NB4 (cell line): Measurements from ENCODE around the gene CTNNA2.

ENCODE experiments used
- DNase-seq: peaks from one replicate; pipeline ENCODE4 v3.0.0; 2010; ENCODE audit warnings: low read depth
- H3K4me3 ChIP-seq: one replicate; pipeline ENCODE4 v1.5.1; 2011; ENCODE audit warnings: mild to moderate bottlenecking, low read depth, low read length, moderate library complexity
- CTCF ChIP-seq: IDR thresholded peaks from one replicate; pipeline ENCODE4 v1.5.1; 2012; ENCODE audit warnings: low read depth, low read length
- MAX ChIP-seq: IDR thresholded peaks from 2 replicates; pipeline ENCODE4 v1.6.1; 2011; ENCODE audit warnings: low read depth, low read length
- MYC ChIP-seq: IDR thresholded peaks from 2 replicates; pipeline ENCODE4 v1.6.1; 2011; ENCODE audit warnings: low read depth, low read length
- POLR2A ChIP-seq: IDR thresholded peaks from 2 replicates; pipeline ENCODE4 v1.6.1; 2011; ENCODE audit warnings: mild to moderate bottlenecking; ENCODE audit not compliant: insufficient read length; ENCODE audit errors: extremely low read depth

CTNNA2 gene

DNA sequence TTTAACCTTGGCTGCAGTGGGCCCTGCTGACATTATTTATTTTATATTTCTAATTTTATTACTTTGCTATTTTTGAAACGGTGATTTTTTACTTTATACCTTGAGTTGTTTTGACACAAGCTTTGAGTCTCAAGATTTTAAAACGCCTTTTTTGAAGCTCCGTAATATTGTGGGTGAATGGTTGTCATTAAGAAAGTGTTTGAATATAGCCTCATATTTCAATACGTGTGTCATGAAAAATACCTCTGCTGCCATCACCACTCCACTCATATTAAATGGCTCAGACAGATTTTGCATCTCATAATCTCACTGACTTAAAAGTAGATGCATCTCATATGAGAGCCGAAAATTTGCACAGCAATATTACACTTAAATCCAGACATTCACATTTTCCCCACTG is 106.6 kb downstream of the CTNNA2 start:
- H3K4me3 ChIP-seq: no peak overlapping the region
- no peak for TF ChIP-seq MYC
- TF ChIP-seq POLR2A: no peak
- TF ChIP-seq CTCF: no peak
- no peak for TF ChIP-seq MAX
- no peak for DNase-seq

DNA sequence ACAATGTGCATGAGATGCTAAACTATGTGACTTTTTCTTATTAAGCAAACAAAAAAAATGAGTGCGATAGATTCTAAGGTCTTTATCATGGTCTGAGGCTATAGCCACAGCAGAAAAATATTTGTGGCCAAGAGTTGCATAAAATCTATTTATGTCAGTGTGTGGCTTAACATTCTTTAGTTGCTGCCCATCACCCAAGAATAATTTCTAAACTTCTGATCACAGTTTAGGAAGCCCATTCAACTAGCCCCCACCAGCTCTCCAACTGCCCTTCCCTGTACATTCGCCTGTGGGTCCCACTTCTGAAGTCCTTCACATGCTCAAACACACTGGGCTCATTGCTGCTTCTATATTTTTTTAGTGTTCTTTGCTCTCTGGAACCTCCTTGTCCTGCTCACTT is 107.1 kb downstream of the CTNNA2 start:
- TF ChIP-seq CTCF (no peak), POLR2A (no peak), MYC (no peak), MAX (no peak)
- no peak overlapping the region for H3K4me3 ChIP-seq
- no peak for DNase-seq

DNA sequence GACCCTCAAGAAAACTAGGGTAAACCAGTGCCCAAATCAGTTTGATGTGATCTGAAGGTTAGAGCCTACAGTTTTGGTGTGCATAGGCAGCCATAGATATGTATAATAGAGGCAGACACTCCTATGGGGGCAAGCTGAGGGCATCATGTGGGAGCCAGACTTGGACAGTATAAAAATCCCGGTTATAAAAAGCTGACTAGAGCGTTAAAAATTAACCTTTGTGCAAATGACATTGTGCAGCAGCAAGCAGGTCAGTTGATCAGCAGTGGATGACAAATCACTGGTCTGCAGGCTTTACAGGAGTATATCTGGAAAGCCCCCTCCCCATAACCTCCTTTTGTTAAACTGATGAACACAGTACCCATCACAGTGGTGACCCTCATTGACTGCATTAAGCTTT is 107.8 kb downstream of the CTNNA2 start:
- H3K4me3 ChIP-seq: no peak overlapping the region
- DNase-seq: no peak
- TF ChIP-seq POLR2A (no peak), MYC (no peak), CTCF (no peak), MAX (no peak)

- no peak overlapping the region for H3K4me3 ChIP-seq
- no peak for DNase-seq
- TF ChIP-seq MYC (no peak), POLR2A (no peak), CTCF (no peak)
These were observed 108.4 kb downstream of the CTNNA2 start for GRCh38 chr2:79621252-79621651.

GRCh38 chr2:79621755-79622154 is 108.9 kb downstream of the CTNNA2 start:
- no peak overlapping the region for H3K4me3 ChIP-seq
- TF ChIP-seq CTCF: no peak
- no peak for TF ChIP-seq POLR2A
- TF ChIP-seq MYC: no peak
- no peak for TF ChIP-seq MAX
- DNase-seq: no peak

DNA sequence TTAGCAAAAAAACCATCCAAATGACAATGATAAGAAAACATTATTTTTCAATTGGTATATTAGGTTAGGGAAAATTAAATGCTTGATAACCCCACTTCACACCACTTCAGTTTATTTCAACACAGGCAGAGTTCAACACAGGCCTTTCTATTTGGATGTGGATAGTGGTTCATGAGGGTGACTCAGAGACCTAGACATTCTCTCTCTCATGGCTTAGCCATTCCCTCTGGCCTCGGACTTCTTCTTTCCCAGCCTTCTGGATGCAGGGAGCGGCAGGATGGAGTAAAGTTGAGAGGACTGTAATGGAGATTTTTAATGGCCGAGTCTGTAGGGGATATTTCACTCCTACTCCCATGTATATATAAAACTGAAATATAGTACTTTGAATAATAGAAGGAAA is 109.7 kb downstream of the CTNNA2 start:
- no peak for DNase-seq
- no peak for TF ChIP-seq MAX
- no peak for TF ChIP-seq CTCF
- TF ChIP-seq POLR2A: no peak
- no peak for TF ChIP-seq MYC
- H3K4me3 ChIP-seq: no peak overlapping the region
